Omental fat pad (tissue), 4 donors: Measurements from ENCODE around the gene ADCY9. TPM values are rescaled to one million over a fixed set of nuclear protein-coding genes. Genes with fewer than 3 reads are reported as not detected.

Source experiments
- ATAC-seq: fragments of 150-250 bp; one replicate; pipeline ENCODE4 v1.9.1; 2016; ENCODE audit warnings: mild to moderate bottlenecking, moderate library complexity; ENCODE audit not compliant: low FRiP score
- DNase-seq: peaks from one replicate; pipeline ENCODE4 v3.0.0-alpha.2; 2019; ENCODE audit warnings: low spot score
- CTCF ChIP-seq, 3 donors: fragments of 450-650 bp; IDR thresholded peaks; one replicate each; pipeline ENCODE4 v1.5.1; 2016 to 2017; ENCODE audit warnings: antibody characterized with exemption in 3 of 3, mild to moderate bottlenecking in 3 of 3, moderate library complexity in 2 of 3
- total RNA-seq, 4 donors: library from RNA; depleted of rRNA; stranded (reverse); fragments of >200 nt; gene quantifications; one replicate each; pipeline ENCODE4 v1.1.0, GENCODE V29; 2016

The ADCY9 gene
- total RNA-seq, 4 donors from 2014 or later, result 8.5 to 16.6 (median 11.5) TPM

- TF ChIP-seq CTCF (IDR thresholded peaks at IDR 0.05), result no peak
- DNase-seq, result no peak
- no peak for ATAC-seq
Observed at GRCh38 chr16:4070936-4071335, 45.3 kb downstream of the ADCY9 start.

GRCh38 chr16:4067262-4068001 is 48.8 kb downstream of the ADCY9 start:
- DNase-seq (no peak), ATAC-seq (no peak)
- TF ChIP-seq CTCF (IDR thresholded peaks at IDR 0.05), result no peak

- ATAC-seq (no peak), DNase-seq (no peak)
- no peak for TF ChIP-seq CTCF (IDR thresholded peaks at IDR 0.05)
Observed at GRCh38 chr16:4064950-4065352, 51.3 kb downstream of the ADCY9 start.

- ATAC-seq (no peak), DNase-seq (no peak)
Observed at GRCh38 chr16:4062212-4062802, 53.9 kb downstream of the ADCY9 start.

GRCh38 chr16:4060823-4061222 is 55.4 kb downstream of the ADCY9 start:
- ATAC-seq (no peak), DNase-seq (no peak)
- no peak for TF ChIP-seq CTCF (IDR thresholded peaks at IDR 0.05)

More at GRCh38 chr16:4062212-4062802, 53.9 kb downstream of the ADCY9 start:
- no peak for TF ChIP-seq CTCF (IDR thresholded peaks at IDR 0.05)

- TF ChIP-seq CTCF (IDR thresholded peaks at IDR 0.05), result no peak
- no peak for DNase-seq
- no peak for ATAC-seq
Observed at GRCh38 chr16:4060009-4060408, 56.2 kb downstream of the ADCY9 start.

GRCh38 chr16:4058386-4058785 is 57.9 kb downstream of the ADCY9 start:
- no peak for ATAC-seq
- no peak for TF ChIP-seq CTCF (IDR thresholded peaks at IDR 0.05)

More at GRCh38 chr16:4058386-4058785, 57.9 kb downstream of the ADCY9 start:
- DNase-seq, result no peak
